GOT3 (cell line): ENCODE data around the gene MYL7.
"Not testable (repeated sequence)": the region's sequence is repeated elsewhere in the genome, so short reads cannot be mapped to it uniquely, and the experiment has no call there.

Experiments
- DNase-seq: peaks from one replicate; lab custom pipeline; 2025; ENCODE audit warnings: mixed read lengths; lab: John Stamatoyannopoulos, UW

MYL7 gene

DNA sequence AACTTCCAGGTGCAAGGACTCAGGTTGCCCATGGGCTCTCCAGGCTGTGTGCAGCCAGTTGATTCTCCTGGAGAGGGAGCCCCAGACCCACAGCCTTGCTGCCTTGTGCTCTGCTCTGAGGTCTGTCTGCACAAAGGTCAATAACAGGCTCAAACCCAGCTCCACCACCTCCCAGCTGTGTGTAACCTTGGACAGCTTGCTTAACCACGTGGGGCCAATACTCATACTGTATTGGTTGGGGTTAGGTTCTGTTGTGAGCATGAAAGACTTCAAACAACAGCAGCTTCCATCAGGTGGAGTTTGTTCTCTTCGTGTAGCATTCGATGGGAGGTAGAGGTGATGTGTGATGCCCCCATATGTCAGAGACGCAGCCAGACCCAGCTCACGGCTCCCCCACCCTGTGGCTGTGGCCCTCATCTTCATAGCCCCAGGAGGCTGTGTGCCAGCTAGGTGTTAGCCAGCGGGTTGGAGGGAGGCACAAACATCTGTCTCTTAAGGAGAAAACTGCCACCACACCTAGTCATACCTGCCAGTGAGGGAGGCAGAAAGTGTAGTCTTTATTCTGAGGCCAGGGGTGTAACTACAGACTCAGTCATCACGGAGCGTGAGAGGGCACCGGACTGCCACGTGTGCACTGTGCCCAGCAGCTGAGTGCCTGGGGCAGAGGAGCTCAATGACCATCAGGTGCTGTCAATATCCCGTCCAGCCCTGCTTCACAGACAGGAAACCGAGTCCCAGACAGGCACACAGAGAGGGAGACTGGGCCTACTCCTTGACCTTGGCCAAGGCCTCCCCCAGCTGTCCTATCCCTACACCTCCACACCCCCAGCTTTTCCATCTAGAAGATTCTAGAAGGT lies 9.7 kb downstream of the MYL7 start:
- DNase-seq: no peak

DNA sequence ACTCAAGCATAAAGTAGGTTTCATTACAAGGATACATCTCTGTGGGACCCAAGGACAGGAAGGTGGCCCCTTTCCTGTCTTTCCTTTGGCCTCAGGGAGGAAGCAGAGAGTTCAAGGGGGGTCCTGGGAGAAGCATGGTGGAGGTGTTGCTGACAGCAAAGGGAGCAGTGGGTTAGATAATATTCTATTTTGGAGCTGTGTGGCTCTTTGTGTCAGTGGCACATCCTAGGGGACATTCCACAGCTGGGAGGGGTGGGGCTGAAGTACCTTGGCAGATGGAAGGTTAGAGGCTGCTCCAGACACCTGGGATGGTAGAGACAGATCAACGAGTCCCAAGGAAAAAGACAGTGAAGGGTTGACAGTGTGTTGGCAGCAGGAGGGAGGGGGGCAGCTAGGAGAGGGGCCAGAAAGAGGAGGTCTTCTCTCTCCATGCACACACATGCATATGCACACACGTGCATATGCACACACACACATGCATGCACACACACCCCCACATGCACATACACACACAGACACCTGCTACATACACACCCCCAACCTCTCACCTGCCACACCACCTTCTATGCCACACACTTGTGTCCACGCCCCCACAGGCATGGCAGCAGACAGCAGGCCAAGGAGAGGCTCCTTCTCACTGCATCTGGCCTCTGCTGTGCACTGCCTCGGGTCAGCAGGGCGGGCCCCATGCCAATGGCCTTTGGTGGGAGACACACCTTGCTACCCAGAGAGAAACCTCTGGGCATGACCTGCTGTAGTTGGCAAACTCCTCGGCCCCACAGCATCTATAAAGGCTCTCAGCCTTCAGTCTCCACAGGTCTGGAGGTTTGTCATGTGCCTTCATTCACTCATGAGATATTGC lies 12.2 kb downstream of the MYL7 start:
- no peak for DNase-seq

DNA sequence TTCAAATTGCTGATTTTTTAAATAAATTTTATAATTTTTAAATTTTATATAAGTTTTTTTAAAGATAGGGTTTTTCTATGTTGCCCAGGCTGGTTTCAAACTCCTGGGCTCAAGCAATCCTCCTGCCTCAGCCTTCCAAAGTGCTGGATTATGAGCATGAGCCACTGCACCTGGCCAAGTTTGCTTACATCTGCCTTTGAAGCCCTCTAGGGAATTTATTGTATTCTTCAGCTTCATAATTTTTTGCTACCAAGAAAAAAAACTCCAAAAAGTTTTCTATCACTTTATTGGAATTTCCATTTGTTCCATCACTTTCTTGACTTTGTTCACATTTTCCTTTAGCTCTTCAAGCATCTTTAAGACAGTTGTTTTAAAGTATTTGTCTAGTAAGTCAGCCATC lies 14.0 kb downstream of the MYL7 start:
- no peak for DNase-seq

DNA sequence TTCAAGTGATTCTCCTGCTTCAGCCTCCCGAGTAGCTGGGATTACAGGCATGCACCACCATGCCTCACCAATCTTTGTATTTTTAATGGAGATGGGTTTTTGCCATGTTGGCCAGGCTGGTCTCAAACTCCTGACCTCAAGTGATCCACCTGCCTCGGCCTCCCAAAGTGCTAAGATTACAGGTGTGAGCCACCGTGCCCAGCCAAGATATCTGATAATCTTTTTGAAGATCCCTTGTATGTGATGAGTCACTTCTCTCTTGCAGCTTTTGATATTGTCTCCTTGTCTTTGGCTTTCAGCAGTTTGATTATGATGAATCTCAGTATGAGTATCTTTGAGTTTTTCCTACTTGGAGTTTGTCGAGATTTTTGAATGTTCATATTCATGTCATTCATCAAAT lies 14.6 kb downstream of the MYL7 start:
- not testable (repeated sequence) for DNase-seq

DNA sequence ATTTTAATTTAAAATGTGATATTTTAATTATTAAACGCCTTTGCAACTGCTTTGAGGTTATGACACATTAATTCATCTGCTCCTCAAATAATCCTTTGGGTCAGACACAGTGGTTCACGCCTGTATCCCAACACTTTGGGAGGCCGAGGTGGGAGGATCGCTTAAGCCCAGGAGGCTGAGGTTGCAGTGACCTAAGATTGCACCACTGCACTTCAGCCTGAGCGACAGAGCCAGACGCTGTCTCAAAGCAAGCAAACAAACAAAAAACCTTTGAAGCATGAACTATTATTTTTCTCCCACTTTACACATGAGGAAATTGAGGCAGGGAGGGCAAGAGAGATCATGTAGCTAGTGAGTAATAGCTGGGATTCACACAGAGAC lies 16.3 kb downstream of the MYL7 start:
- no peak for DNase-seq

DNA sequence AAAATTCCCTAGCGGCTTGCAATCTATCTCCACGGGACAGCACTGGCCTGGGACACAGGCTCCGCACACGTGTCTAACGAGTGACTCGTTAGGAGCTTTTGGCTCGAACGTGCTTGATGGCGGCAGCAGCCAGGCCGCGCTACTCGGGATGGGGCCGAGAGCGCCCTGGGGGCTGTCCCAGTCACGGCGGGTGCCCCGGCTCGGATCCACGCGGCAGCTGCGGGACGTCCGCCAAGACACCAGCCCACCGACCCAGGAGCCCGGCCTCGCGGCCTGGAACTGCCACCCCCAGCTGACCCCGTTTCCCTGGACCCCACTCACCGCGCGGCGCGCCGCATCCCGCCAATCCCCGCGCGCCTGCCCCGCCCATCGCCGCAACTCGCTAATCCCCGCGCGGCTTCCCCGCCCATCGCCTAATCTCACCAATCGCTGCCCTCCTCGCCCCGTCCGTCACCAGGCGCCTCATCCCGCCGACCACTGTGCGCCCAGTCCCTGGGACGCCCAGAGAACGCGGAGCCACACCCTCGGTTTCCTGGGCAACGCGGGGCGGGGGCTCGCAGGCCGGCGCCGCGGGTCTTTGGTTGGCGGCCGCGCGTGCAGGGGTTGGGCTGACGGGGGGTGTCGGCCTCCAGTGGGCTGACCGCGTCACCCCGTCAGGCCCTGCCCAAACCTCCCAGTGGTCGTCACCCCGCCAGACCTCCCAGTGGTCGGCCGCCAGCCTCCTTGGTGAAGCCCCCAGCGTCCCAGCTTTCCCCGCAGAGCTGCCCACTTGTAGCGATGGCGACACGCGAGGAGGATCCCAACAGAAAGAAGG lies 17.7 kb downstream of the MYL7 start, which contains the start of gene POLD2:
POLD2 (minus strand) TSS at position 359 of the 814 bp plus-strand sequence. CDS start 1,495 bp downstream, outside the sequence.
- peak; percentile 94 for DNase-seq

DNA sequence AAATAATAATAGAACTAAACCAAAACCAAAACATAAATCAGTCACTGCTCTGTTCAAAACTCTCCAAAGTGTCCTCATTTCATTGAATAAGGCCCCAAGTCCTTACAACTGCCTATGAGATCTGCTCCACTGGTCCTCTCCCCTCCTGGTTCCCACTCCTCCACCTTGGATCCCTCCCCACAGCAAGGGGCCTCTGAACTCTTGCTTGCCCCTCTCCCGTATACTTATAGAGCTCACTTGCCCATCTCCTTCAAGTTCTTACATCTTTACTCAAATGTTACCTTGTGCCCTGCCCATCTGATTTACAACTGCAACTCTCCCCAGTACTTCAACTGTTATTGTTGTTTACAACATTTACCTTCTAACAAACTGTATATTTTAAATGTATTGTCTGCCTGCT lies 18.6 kb downstream of the MYL7 start:
- DNase-seq: no peak

DNA sequence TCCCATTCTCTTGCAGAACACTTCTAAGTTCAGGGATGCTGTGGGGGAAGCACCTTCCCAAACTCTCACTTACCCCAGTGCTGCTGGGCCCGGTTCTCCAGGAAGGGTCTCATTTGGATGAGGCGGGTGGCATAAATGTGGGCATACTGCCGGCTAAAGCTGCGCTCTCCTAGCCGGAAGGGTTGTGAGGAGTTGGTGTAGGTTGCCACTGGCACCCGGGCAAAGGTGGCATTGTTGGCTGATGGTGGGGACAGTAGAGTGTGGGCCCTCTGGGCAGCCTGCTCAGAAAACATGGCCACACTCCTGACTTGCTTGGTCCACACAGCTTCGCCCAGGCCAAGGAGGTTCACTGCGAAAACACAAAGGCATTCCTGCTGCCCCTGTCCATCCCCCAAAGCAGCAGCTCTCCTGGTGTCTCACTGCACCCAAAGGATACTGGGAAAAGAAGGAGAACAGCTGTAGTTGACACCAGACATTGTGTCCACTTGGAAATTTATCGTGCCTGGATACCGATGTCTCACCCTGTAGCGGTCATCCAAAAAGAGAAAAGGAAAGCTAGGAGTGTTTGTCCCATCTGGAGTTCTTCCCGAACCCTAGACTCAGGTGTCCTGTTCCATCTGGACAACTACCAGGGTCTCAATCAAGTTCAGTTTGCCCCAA lies 19.2 kb downstream of the MYL7 start:
- DNase-seq: no peak

- no peak for DNase-seq
These were observed 20.7 kb downstream of the MYL7 start for GRCh38 chr7:44120395-44120794.

GRCh38 chr7:44119829-44120380 lies 21.2 kb downstream of the MYL7 start:
- DNase-seq: no peak

DNA sequence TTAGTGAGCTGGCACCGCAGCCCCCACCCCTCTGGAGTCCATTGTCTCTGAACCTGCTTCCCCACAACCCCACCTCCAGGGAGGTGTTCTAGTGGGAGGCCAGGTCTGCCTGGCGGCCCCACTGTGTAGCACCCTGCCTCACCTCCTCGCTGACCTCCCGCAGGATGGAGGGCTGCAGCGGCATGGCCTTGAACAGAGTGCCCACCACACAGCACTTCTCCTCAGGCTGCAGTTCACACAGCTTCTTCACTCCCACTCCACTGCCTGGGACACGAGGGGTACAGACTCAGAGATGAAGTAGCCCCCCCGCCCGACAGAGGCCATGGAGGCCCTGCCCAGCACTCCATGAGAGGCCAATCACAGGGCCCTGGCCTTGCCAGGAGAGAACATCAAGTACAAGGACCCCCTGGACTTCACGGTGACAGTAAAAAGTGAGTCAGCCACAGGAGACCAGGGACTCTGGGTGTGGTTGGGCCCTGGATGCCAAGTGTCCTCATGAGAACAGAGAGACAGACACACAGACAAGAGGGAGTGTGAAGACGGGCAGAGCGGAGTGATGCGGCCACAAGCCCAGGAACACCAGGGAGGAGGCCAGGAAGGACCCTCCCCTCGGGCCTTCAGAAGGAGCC lies 23.2 kb downstream of the MYL7 start:
- DNase-seq: no peak

- DNase-seq: no peak
These were observed 24.1 kb downstream of the MYL7 start for GRCh38 chr7:44116789-44117666.

DNA sequence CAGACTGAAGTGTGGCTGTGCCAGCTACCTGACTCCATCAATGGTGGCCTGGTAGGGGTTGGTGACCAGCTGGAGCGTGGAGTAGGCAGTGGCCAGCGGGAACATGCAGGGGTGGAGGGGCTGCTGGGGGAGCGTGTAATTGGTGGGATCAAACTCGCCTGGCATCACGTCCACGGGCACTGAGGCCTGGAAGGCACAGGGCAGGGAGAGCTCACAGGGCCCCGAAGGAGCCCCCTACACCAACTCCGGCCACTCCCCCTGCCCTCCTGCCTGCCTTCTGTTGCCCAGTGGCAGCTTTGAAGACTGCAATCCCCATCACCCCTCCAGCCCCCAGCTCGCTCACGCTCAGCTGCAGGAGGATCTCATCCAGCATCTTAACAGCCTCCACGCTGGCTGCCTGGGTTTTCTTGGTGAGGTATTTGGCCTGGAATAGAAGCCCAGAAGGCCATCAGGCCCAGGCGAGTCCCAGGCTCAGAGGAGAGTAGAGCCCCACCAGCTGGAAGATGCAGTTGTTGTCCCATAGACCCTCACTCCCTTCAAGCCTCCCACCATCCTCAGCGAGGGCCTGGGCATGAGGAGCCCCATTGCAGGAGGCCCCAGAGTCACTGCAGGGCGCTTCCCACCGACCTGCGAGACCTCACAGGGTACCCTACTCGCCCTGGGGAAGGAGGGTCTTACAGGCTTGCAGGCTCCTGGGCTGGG lies 24.9 kb downstream of the MYL7 start:
- DNase-seq: no peak

DNA sequence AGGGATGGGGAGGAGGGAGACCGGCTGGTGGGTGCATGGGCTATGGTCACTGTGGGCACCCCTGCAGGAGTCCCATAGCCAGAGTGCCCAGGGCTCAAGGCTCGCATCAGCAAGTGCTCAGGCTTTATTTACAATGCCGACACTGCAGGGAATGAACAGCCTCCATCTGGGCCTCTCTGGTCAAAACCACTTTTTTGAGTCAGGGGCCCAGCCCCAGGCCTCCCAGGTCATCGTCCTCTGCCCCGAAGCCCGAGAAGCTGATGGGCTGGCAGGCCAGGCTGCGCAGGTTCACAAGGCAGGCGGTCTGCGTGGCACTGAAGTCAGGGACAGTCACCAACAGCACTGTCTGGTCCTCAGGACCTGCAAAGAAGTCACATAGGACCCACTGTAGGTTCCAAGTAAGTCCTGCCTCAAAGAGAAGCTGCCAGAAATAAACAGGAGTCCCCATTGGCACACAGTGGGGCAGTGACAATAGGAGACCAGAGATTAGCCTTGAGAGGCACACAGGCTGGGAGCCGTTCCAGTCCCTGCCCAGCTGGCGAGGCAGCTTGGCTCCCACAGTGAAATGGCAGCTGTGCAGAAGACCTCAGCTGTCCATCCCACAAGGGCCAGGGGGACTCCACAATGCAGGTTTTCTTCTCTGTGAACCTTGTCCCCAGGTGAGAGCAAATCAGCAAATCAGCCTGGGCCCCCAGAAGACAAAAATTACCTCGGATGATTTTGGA lies 26.4 kb downstream of the MYL7 start:
- DNase-seq: no peak

DNA sequence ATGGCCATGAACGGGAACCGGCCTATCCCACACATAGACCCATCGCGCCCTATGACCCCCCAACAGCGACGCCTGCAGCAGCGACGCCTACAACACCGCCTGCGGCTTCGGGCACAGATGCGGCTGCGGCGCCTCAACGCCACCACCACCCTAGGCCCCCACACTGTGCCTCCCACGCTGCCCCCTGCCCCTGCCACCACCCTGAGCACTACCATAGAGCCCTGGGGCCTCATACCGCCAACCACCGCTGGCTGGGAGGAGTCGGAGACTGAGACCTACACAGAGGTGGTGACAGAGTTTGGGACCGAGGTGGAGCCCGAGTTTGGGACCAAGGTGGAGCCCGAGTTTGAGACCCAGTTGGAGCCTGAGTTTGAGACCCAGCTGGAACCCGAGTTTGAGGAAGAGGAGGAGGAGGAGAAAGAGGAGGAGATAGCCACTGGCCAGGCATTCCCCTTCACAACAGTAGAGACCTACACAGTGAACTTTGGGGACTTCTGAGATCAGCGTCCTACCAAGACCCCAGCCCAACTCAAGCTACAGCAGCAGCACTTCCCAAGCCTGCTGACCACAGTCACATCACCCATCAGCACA lies 27.3 kb downstream of the MYL7 start:
- DNase-seq: no peak

DNA sequence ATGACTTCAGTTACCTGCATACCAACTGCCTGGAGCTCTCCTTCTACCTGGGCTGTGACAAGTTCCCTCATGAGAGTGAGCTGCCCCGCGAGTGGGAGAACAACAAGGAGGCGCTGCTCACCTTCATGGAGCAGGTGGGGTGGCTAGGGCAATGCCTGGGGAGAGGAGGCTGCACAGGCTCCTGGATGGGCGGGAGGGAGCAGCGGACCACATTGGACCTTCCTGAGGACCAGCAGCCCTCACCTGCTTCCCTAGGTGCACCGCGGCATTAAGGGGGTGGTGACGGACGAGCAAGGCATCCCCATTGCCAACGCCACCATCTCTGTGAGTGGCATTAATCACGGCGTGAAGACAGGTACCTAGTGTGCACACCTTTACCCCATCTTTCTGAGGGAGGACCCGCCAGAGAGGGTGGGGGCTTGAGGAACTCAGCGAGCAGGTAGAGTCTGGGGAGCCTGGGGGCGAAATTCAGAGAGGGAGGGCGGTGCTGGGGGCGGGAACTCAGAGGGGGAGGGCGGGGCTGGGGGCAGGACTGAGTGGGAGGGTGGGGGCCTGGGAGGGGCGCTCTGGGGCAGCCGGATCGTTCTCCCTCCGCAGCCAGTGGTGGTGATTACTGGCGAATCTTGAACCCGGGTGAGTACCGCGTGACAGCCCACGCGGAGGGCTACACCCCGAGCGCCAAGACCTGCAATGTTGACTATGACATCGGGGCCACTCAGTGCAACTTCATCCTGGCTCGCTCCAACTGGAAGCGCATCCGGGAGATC lies 28.0 kb downstream of the MYL7 start:
- no peak for DNase-seq
